Activated CD4-positive, alpha-beta T cell treated with anti-CD3 and anti-CD28 coated beads, Interleukin-2, amount 50 U/mL, for 24 hours (primary cell): Measurements from ENCODE around the gene NBAS.

ENCODE experiments used
- DNase-seq, 2 donors: peaks; one replicate each; pipeline ENCODE4 v3.0.0-alpha.2; 2020; ENCODE audit warnings: low read depth in 1 of 2, low spot score in 1 of 2

The NBAS gene

DNA sequence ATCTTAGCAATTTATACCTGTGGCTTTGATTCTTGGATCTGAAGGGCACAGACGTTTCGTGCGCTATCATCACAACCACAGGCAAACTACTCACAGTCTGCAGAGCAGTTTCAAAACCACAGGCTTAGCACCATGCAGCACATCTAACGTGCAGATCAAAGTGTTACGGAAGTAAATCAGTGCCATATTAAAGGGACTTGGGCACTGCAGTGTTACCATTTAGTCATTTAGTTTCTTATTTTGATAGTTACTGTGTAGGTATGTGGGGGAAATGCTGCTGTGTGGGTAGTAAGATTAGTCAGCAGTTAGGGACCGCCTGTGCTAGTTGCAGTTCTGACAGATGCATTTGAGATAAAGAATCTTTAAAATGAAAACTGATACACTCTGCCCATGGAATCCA lies 384.0 kb downstream of the NBAS start:
- peak; percentile 30 to 76 for DNase-seq

- no peak for DNase-seq
Measured at GRCh38 chr2:15176604-15177003, 384.5 kb downstream of the NBAS start.

DNA sequence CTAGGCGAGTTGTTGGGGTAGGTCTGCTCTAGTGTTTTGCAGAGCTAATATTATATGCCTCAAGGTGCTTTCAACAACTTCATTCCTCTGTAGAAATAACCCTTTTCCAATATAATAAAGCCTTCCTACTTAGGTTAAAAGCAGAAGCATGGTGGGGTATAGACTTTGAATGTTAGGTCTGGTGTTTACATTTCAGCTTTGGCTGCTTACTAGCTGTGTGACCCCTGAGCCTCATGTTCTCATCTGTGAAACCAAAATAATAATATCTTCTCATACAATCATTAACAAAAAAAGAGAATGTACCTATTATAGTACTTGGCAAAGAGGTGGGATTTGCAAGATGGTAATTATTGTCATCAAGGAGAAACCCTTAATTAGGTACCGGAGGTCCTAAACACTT lies 386.6 kb downstream of the NBAS start:
- DNase-seq: no peak

GRCh38 chr2:15173501-15173900 lies 387.6 kb downstream of the NBAS start:
- DNase-seq: peak in 1 of 2 donors; percentile 27

DNA sequence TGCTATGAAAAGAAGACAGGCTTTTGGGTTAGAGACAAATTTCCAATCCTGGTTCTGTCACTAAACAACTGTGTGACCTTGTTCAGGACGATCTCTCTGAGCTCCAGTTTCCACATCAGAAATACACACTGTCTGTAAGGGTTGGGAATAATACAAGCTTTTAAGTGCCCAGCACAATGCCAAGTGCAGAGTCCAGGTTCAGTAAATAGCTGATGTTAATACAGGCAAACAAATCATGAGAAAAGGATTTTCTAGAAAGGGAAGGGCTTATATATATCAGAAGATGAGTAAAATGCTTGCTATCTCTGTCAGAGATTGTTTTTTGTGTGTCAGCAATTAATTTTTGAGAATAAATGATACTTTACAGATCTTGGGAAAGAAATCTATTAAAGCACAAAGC lies 388.3 kb downstream of the NBAS start:
- no peak for DNase-seq

- DNase-seq: no peak
Measured at GRCh38 chr2:15170070-15170775, 390.9 kb downstream of the NBAS start.

DNA sequence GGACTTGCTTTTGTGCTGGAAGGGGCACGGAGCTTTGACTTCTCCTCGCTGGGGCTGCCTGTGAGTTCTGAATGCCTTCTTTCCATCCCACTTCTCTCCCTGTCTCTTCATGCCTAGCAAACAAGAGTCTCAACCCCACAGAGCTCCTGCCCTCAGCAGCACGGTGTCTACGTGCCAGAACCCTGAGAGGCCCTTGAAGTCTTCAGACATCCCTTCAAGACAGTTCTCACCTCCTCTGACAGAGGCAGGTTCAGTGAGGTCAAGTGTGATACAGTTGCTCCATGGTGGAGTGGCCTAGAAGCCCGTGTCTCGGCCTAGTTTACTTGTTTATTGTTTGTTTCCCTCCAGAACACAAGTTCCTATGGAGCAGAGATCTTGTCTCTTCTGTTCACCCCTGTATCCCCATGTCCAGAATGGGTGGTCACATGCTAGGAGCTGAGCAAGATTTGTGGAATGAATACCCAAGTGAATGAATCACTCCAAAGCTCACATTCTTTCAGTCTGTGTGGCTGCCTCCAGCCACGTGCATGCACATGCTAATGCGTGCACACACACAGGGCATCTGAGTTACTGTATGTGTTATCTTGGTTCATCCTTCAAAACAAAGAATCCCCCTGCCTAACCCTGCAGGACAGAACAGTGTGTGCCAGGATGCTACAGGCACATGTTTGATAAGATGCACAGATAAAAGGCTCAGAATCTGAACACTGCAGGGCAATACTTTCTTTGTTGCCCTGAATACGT lies 391.6 kb downstream of the NBAS start:
- DNase-seq: no peak

DNA sequence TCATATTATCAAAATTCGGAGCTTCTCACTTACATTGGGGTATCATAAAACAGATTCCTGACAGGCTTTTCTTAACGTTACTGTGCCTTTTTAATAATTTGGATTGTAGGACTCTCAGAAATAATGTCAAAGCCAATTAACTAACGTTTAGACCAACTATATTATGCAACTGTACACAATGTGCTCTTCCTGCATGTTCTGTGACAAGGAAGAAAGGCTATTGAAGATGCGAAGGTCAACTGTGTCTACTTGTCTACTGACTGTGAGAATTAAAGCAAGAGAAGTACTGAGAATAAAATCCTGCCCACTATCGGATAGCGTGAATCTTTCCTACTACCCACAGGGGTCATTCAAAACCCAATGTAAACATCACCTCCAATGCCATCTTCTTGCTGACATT lies 393.0 kb downstream of the NBAS start:
- DNase-seq: no peak

DNA sequence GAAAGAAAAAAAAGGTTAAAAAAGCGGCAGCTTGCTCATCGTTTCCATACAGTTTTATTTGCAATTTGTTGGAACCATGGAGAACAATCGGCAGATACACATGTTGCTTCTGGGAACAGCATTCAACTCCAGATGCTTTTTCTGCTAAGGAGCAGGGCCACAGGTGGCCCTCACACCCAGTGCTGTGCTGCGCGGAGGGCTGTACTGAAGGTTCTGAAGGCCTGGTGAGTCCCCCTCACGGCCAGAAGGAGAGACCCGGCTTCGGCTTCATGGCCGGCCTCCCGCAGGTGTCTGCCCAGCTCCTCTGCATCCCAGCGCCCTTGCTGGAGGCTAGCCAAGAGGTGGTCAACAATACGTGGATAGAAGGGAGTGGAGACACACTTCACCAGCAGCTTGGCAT lies 394.3 kb downstream of the NBAS start:
- DNase-seq: no peak

DNA sequence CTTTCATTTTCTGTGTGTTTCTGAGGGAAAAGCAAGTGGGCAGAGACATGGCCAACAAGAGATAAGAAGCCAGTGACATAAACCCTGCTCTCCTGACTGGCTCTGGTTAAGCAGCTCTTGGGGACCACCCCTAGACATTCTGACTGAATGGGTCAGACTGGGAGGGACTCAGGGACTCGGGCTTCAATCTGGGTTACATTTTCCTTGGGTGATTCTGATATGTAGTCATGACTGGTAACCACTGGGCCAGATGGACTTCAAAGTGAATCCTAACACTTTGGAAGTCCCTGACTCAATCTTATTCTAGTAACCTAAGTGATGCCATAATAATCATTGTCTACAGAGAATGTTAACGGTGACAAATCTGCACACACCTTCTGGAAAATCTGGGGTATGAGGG lies 397.8 kb downstream of the NBAS start:
- DNase-seq: no peak

- DNase-seq: no peak
Measured at GRCh38 chr2:15162620-15163019, 398.5 kb downstream of the NBAS start.

DNA sequence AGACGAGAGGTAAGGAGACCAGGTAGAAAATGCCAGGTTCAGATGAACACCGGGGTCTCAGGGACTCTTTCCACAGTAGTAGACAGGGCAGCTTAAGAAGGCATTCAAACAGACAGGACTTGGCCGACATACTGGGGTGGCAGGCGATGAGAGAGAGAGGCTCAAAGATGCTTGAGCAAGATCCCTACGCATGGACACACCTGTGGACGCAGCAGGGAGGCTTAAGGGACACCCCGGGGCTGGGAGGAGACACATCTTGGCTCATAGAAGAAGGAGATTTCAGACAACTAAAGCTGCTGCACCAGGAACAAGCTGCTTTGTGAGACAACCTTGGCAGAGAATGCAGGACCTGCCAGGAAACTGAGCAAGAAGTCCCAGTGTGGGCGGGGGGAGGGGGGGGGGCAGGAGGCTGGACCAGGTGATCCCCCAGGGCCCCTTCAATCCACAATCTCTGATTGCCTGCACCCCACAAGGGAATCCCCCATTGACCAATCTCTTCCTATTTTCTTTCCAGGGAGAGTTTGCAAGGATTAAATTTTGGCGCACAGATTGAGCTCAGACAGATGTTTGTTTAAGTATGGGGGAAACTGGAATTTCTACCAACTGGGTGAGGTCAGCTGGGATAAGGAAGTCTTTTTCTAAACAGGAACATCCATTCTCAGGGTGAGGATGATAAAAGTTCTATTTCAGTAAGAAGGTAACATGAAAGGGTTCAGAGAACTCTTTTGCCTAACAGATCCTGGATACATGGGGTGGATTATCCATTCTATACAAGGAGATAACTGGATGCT lies 400.7 kb downstream of the NBAS start:
- no peak for DNase-seq

GRCh38 chr2:15159751-15160177 lies 401.4 kb downstream of the NBAS start:
- DNase-seq: no peak

DNA sequence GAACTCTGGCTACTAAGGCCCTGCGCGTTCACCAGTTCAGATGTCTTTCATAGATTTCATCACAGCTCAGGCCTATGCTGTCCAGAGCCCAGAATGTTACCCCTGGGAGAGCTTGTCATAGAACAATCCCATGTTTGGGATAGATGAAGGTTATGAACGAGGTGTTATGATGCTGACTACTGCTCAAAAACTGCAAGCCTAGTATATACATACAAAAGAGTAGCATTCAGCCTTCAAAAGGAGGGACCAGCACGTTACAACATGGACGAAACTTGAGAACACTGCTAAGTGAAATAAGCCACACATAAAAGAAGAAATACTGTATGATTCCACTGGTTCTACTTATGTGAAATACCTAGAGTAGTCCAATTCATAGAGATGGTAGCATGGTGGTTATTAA lies 401.9 kb downstream of the NBAS start:
- no peak for DNase-seq

GRCh38 chr2:15158532-15158931 lies 402.6 kb downstream of the NBAS start:
- no peak for DNase-seq

- no peak for DNase-seq
Measured at GRCh38 chr2:15158100-15158499, 403.0 kb downstream of the NBAS start.

DNA sequence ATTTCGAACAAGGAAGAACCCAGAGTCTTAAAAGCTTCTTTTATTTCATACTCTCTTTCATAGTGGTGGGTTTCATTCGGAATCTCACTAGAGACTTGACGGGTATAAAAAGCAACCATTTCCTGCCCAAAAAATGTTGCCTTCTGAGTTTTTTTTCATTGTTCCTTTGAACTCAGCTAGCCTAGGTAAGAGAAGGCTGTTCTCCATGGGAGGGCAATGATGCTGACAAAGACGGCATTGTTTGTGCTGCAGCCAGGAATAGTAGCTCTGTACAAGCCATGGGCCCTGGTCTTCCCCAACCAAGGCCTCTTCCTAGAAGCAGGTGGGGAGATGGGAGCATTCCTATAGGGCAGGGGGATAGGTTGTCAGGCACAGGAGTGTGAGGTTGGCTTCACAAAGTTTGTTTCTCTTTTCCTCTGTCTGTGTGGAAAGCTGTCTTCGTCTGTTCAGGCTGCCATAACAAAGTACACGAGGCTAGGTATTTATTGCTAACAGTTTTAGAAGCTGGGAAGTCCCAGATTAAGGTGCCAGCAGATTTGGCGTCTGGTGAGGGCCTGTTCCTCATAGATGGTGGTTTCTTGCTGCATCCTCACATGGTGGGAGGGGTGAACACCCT lies 405.1 kb downstream of the NBAS start:
- no peak for DNase-seq

- no peak for DNase-seq
Measured at GRCh38 chr2:15154297-15154696, 406.8 kb downstream of the NBAS start.

DNA sequence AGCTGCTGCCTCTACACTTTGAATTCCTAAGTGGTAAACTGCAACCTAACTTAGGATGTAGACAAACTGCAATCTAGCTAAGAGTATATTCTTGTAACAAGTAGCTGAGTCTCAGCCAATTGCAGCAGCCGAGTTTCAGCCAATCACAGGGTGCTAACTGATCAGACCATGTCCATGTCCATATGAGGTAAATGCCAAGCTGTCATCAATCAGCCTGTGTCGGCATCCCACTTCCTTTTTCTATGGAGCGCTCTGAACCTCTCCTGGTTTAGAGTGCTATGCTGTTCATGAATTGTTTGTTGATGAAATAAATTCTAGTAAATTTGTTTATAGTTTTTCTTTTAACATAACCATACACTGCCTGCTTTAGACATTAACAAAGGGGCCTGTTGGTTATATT lies 408.8 kb downstream of the NBAS start:
- no peak for DNase-seq

- DNase-seq: no peak
Measured at GRCh38 chr2:15149063-15149462, 412.1 kb downstream of the NBAS start.

- no peak for DNase-seq
Measured at GRCh38 chr2:15147591-15147990, 413.5 kb downstream of the NBAS start.

DNA sequence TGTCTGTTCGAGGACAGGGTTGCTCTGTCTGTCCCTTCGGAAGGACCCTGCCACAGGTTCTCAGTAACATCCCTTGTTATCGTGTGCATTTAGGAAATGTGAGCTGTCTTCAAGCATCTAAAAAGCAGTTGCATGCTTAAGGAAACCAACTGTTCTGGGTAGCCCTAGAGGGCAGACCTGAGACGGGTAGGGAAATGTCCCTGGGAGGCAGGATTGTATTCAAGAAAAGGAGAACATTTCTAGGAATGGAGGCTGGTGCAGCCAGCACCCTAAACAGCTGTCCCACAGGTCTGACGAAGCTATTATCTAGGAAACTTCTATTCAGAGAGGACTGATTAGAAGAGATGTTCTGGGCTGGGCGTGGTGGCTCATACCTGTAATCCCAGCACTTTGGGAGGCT lies 414.2 kb downstream of the NBAS start:
- DNase-seq: no peak
